HG02840 (cell line): Measurements from ENCODE around the gene PROK2.

Experiments
- ATAC-seq: cut with Tn5 transposase; IDR thresholded peaks from one replicate; pipeline ENCODE4 v1.9.1; 2021; ENCODE audit warnings: mild to moderate bottlenecking, moderate library complexity, moderate number of reproducible peaks; ENCODE audit not compliant: unreplicated experiment, low FRiP score

Gene PROK2

GRCh38 chr3:71787851-71788405 is 3.0 kb upstream of the PROK2 start:
- no peak for ATAC-seq

GRCh38 chr3:71786551-71786950 is 1.6 kb upstream of the PROK2 start:
- ATAC-seq, result no peak

DNA sequence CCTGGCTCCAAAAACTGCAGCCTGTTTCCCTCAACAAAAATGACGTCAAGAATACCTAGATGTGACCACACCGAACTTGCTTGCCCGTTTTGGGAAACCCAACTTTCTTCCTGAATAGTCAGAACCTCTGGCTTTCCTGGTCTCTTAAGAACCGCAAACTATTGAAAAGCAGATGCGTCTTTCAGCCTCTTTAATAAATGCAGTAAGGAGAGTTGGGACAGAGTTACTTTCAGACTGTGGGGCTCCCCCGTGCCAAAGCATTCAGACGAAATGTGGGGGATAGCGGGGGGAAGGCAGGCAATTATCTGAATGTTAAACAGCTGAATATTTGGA is 1.2 kb upstream of the PROK2 start:
- ATAC-seq, result no peak

DNA sequence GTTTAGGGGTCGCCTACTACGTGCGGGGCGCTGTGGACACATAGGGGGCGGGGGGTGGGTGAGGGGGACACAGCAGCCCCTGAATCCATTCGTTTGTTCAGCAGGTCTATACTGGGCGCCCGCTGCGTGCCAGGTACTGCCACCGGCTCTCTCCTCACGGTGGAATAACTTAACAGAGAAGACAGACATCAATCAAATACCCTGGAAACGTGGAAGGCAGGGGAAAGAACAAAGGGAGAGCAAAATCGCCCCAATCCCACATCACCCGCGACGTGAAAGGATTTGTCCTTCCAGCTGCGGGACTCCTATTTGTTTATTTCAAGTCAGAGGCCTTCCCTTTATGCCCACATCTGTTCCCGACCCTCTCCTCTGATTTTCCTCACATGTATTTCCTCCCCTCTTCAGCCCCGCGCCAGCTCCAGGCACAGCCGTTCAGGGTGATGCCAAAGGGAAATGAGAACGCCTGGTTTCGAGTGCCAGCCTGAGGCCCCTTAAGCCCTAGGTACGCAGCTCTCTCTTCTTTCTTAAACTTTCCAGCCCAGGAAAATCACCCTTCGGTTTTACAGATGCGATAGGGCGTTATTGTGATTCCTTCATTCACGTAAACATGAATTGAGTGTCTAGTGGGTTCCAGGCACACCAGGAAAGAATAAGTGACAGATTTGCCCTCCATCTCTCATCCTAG is 726 bp upstream of the PROK2 start:
- ATAC-seq, result no peak

- no peak for ATAC-seq
Measured at GRCh38 chr3:71784201-71784913, 591 bp downstream of the PROK2 start.

DNA sequence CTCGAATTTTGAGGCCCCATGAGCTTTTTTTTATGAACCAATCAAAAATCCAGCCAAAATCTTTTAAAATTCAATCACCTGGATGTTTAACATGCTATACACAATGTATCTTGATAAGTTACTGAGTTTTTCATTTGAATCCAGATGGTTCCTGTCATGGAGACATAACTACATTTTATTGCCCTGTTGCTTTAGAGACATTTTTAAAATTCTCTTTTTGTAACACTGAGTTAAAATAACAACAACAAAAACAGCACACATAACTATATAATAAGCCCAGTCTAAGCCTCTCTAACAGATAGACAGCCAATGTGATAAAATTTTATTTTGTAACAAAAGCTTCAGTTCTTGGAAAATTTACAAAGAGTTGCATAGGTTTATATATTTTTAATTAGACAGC is 1.8 kb downstream of the PROK2 start:
- ATAC-seq, result no peak

DNA sequence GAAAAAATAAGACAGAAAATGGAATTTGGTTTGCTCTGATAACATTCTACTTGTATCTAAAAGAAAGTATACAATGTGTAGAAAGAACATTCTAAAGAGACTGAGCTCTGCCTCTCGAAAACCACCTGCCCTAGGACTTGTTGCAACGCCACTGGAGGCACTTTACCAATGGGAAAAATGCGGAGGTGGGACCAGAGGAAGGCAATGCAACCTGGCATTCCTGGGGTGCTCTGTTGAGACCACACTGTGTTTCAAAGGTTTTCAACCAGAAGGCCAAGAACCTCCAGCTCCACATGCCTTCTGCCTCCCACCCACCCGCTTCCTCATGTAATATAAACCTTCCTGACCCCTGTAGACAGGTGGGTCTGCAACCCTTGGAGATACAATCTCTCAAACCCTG is 4.5 kb downstream of the PROK2 start:
- no peak for ATAC-seq

GRCh38 chr3:71779674-71780377 is 5.1 kb downstream of the PROK2 start:
- no peak for ATAC-seq

DNA sequence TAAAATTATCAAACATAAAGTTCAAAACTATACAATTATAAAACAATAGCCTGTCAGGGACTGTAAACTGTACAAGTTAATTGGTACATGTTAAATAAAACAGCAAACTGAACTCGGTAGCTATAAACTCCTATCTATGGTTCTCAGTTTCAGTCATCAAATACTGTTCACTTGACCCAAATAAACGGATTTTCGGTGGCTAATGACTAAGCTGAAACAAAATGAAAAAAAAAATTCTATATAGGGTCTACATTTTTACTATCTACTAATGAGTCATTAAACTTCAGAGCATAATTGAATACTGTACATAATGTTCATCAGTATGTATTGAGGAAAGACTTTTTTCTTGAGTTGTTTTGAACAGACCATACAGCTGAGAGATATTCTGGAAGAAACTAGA is 6.6 kb downstream of the PROK2 start:
- ATAC-seq, result no peak

DNA sequence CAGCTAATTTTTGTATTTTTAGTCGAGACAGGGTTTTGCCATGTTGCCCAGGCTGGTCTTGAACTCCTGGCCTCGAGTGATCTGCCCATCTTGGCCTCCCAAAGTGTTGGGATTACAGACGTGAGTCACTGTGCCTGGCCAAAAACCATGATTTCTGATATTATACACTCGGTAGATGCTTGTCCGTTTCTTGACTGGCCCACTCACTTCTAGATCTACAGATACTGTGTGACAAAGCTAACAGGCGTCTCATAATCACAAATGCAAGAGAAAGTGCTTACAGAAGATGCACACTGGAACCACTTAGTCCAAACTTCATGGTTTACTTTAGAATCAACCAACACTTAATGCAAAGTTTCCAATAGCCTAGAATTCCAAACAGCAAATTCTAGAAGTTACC is 8.4 kb downstream of the PROK2 start:
- ATAC-seq, result no peak

GRCh38 chr3:71771884-71772283 is 13.1 kb downstream of the PROK2 start:
- ATAC-seq, result no peak

DNA sequence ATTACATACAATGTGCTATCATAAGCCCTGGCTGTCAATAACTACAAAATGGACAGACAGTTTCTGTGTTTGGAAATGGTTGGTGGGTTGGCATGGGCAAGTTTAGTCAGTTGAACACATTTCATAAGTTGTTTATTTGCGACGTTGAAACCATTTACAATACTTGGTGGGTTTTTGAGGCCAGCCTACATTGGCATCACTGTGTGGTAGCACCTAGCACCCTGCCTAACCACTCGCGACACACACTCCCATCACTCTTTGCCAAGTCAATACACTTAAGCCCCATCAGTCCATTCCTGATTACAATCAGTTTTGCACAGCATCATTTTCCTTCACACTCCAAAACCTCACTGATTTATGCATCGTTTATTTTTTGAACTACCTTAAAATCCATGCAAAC is 13.8 kb downstream of the PROK2 start:
- ATAC-seq, result no peak

DNA sequence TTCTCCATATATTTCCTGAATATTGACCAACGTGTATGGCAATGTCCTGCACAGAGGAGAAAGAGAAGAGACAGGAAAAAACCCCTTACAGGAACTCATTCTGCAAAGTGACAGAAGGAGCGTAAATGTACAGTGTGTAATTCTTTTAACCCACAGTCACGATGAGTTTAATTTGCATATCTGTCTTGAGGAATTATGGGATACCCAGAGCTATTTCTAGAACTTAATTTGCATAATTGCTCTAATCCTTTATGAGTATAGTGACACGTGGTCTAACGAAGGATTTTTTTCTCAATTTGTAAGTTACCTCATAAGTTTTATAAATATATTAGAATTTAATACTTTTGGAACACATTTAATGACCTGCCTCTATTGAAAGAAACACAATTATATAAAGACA is 21.5 kb downstream of the PROK2 start:
- ATAC-seq, result no peak

GRCh38 chr3:71760140-71760539 is 24.8 kb downstream of the PROK2 start:
- no peak for ATAC-seq

DNA sequence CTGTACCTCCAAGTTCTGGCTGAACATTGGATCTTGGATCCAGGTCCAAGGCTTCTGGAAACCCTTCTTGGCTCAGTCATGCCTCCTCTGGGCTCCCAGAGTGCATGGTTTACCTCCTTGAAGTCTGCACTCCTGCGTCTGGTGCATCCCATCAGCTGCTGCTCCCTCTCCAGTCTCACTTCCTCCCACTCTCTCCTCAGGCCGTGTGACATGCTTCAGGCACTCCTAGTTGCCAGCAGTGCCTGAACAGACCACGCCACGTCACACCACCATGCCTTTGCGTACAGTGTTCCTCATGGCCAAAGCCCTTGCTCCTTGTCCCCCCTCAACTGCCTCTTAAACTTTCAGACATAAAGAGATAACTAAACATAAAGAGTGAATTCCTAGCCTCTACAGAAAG is 25.5 kb downstream of the PROK2 start:
- ATAC-seq, result no peak

DNA sequence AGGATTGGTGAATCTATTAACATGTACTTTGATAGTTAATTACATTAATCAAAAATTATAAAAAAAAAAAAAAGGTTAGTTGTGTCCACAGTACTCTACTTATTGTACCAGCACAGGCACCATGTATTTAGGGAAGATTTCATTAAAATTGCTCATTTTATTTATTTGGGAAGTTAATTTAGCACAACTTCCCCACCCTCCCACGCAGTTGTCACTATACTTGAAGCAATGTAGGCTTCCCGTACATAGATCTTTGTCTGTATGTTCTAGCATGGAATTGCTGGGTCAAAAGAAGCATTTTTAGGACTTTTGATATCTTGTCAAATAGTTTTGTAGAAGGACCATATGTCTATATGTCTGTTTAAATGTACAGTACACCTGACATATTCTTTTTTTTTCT is 26.9 kb downstream of the PROK2 start:
- ATAC-seq, result no peak

- no peak for ATAC-seq
Measured at GRCh38 chr3:71754610-71755253, 30.2 kb downstream of the PROK2 start.

- no peak for ATAC-seq
Measured at GRCh38 chr3:71753701-71754609, 31.0 kb downstream of the PROK2 start, which contains the start of gene GPR27. Gene GPR27, plus strand, starts transcription at chr3:71753855. Its CDS starts 195 bp downstream, at chr3:71754050.

GRCh38 chr3:71752831-71753700 is 31.9 kb downstream of the PROK2 start:
- no peak for ATAC-seq
